Spleen (tissue), 7 donors: ENCODE data around the gene ABTB2.

Source experiments
- CTCF ChIP-seq, 11 experiments: fragments of 200-600 bp in 7 of 11; fragments of 450-650 bp in 4 of 11; sonication (generic) in 4 of 11; IDR thresholded peaks in 8 of 11; conservative IDR thresholded peaks in 3 of 11; 1 replicate in 7 of 11; 2 replicates in 4 of 11; pipeline versions ENCODE4 v1.4.0 to v1.8.0; 2016 to 2021; ENCODE audit warnings: antibody characterized with exemption in 11 of 11, inconsistent platforms in 4 of 11, mild to moderate bottlenecking in 1 of 11
- POLR2A ChIP-seq, 3 donors: fragments of 450-650 bp; IDR thresholded peaks; one replicate each; pipeline ENCODE4 v1.5.1; 2017; ENCODE audit warnings: antibody characterized with exemption in 3 of 3, mild to moderate bottlenecking in 1 of 3
- POLR2AphosphoS5 ChIP-seq, 3 donors: sonication (generic); formaldehyde crosslinking; IDR thresholded peaks; one replicate each; pipeline ENCODE4 v1.5.1; 2017; ENCODE audit warnings: antibody characterized with exemption in 3 of 3
- donor health status: DM: no; HTN: no; CAD: no; lungs with moderate emphysema.
- donor health status: DM: no; HTN: no; CAD: no.
- donor health status: DM: no; HTN: no; CAD: no.

- TF ChIP-seq CTCF (IDR thresholded peaks at IDR 0.05 in 8 of 11, conservative IDR thresholded peaks at IDR 0.05 in 3 of 11) (no peak), POLR2A (IDR thresholded peaks at IDR 0.05) (no peak), POLR2AphosphoS5 (IDR thresholded peaks at IDR 0.05) (no peak)
These were observed 21.3 kb upstream of the ABTB2 start for GRCh38 chr11:34379079-34379478.
